Measurements from ENCODE around the gene KRT83. TPM values are rescaled to one million over a fixed set of nuclear protein-coding genes. Genes with fewer than 3 reads are reported as not detected.
A peak's percentile ranks its signal among the peaks of the same experiment; 100 is the strongest.
"Not testable (repeated sequence)": the region's sequence is repeated elsewhere in the genome, so short reads cannot be mapped to it uniquely, and the experiment has no call there.

The KRT83 gene
- polyA plus RNA-seq, 3 donors: not detected

DNA sequence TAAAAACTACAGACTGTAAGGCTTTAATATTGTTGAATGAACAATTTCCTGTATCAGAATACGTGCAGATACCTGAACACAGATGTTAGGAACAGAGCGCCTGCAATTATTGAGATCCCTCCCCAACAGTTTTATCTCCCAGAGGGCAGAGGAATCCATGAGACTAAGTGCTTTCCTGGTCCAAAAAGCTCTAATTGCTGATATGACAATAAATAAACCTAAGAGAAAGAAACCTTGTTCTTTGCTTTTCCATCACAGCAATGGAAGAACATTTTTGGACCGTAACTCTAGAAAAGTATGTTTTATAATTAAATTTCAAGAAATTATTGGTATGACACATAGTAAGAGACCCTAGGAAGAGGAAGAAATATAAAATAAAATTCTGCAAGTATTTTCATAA is 13.0 kb upstream of the KRT83 start:
- no peak for DNase-seq (ENCODE audit: low read depth in 3 of 3, low spot score in 2 of 3)

DNA sequence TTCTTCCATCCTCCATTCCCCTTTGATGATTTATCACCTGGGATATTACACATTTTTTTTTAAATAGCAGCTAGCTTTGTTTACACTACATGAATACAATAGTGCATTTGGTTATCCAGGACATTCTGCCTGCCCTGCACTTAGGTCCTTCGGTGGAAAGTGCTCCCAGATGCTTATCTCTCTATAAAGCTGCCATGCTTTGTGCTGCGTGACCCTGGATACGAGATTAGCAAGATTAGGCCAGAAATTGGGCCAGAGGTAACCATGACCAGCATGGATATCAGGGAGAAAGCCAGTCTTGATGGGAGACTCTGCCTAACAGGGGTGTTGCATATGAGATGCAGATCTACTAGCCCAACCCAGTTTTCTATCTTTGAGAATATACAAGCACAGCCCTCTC is 12.1 kb upstream of the KRT83 start:
- no peak for DNase-seq (ENCODE audit: low read depth in 3 of 3, low spot score in 2 of 3)

DNA sequence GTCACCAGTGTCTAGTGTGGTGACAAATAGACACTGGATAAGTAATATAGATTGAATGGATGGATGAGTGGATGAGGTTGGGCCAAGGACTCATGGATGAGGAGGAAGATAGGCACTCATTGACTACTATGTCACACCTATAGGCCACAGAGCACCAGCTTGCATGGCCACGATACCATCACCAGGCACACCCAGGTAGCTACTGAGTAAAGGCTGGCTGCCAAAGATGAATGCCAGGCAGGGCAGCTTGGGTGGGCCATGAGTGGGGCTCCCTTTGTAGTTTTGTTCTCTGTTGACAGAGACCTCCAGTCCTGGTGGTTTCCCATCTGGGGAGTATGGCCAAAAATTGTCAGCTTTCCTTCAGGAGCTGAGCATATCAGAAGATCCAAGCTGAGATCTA is 11.2 kb upstream of the KRT83 start:
- DNase-seq (ENCODE audit: low read depth in 3 of 3, low spot score in 2 of 3): no peak

DNA sequence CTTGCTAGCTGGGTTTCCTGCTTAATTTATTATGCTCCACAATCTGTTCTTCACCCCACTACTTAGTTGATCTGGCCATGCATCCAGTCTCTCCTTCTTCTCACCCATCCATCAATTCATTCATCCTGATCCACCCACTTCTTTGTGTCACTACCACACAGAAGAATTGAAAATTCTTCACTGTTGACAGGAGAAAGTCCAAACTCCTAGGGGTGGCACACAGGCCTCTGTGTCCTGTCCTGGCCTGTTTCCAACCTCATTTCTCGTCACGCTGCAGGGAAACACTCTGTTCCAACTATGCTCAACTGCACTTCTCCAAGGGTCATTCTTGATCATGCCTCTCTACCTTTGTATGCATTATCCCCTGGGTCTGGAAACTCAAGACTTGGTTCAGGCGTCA is 10.6 kb upstream of the KRT83 start:
- no peak for DNase-seq (ENCODE audit: low read depth in 3 of 3, low spot score in 2 of 3)

DNA sequence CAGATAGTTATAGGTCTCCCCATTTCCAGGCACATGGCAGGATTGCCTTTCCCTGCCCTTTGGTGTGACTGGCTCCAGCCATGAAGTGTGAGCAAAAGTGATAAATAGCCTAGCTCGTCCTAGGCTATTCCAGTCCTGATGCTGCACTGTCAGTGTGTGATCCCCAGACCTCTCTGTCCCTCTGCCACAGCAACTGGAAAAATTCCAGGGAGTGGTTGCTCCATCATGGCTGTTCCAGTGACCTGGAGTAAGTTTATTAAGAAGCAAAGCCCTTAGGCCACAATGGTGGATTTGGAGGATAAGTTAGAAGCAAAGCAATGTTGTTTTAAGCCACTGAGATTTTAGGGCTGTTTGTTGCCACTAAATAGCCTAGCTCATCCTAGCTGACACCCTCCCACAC is 9.8 kb upstream of the KRT83 start:
- DNase-seq (ENCODE audit: low read depth in 3 of 3, low spot score in 2 of 3): no peak

DNA sequence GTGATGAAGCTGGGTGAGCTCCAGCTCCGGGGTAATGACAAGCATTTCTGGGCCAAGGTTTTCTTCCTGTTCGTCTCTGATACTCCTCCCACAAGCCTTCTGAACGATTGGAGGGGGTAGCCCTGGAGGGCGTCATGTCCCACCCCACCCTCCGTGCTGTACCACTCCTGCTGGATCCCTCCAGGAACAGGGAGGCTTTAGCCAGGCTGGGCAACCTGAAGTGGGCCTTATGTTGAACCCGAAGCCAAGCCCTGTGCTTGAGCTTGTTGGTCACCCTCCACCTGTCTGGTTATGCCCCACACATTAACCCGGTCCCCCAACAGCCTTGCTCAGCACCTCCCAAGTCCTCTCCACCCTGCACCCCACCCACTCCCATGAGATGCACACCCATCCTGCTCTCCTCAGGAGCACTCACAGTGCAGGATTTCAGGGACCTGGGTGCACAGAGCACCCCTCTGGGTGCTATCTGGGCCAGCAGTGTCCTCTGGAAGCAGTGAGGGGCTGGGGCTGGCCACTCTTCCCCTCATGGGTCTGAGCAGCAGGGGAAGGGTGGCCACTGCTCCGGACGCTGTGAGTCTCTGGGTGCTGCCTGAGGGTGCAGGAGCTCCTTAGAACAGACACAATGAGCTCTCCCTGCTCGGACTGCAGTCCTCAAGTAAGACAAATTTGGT is 6.8 kb upstream of the KRT83 start:
- no peak for DNase-seq (ENCODE audit: low read depth in 3 of 3, low spot score in 2 of 3)

DNA sequence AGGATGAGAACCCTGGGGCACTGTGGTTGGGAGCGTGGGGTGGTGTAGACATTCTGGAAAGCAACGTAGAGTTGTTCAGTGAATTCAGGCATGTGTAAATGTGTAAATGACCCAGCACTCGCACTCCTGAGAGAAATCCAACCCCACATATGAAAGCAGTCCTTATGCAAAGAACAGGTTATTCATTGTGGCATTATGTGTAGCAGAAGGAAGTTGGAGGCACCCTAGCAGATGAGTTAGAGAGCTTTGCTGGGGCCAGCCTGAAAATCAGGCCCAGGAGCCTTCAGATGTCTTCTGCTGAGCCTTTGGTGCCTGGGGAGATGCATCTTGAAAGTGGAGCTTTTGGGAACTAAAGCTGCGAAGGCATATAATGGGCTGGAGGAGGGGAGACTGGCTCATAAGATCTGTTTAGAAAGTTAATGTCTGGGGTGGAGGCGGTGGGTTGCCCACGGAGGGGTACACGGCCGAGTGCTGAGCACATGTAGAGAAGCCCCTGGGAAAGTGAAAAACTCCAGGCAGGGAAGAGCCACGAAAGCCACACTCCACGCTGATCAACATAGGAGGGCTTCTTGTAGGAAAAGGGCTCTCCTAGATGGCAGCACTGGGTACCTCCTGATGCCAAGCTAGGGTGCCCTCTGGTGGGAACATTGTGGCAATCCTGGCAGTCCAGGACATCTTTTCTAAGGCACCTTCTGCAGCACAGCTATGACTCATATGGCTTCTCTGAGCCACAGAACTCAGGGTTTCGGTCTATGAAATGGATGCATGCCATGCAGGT is 6.0 kb upstream of the KRT83 start:
- DNase-seq (ENCODE audit: low read depth in 3 of 3, low spot score in 2 of 3): peak; percentile 27 to 56 (median 51)

DNA sequence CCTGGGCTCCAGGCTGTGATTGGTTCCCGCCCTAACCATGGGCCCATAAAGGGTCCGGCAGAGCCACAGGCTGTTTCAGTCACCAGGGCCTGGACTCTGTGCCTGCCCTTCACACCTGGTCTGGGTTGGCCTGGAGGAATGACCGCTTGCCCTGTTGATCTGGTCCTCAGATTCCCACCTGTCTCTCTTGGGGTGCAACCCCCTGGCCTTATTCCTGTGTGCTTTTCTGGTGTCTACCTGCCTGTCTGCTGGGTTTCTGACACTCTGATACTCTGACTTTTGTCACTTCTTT is 2.9 kb upstream of the KRT83 start:
- DNase-seq (ENCODE audit: low read depth in 3 of 3, low spot score in 2 of 3): no peak

DNA sequence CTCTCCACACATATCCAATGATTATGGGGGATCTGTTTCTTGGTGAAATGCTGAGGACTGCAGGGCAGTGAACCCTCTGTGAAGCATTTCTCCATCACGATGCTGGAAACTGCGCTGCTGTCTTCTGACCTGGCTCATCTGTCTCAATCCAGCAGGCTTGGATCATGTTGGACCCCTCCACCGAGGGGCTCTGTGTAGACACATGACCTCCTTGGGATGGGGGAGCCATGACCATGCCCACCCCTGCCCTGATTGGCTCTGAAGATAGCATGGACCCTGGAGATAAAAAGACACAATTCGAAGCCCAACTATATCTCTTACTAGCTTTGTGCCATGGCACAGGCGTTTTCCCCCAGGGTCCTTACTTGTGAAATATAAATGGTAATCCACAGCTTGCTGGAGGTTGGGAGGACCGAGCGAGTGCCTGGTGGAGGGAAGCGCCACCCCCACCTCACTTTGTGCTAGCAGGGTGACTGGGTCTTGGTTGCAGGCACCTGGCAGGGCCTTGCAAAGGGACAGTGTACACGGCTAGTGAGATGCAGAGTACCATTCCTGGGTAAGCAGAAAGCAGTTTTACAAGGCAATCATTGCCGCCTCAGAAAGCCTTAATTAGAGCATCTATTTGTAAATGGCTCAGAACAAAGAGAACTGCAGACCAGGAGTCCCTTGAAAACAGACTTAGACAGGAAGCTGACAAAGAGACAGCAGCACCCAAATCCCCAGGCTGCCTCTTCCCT is 2.4 kb upstream of the KRT83 start:
- DNase-seq (ENCODE audit: low read depth in 3 of 3, low spot score in 2 of 3): no peak

DNA sequence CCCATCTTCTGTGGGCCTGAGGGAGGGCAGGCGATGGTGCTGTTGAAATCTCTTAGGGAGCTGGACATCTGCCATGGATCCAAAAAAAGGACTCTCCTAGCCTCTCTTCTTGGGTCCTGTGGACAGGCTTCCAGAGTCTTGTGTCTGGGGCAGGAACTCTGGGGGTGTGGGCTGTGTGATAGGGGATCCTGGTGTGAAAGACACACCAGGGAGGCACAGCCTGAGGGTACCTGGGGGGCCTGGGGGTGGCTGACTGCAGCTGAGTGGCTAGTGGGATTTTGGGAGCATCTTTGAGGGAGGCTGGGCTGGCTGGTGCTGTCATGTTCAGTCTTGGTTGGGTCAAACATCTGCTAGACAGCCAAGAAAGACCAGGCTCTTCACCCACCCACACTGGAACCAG is 1.8 kb upstream of the KRT83 start:
- DNase-seq (ENCODE audit: low read depth in 3 of 3, low spot score in 2 of 3): no peak

DNA sequence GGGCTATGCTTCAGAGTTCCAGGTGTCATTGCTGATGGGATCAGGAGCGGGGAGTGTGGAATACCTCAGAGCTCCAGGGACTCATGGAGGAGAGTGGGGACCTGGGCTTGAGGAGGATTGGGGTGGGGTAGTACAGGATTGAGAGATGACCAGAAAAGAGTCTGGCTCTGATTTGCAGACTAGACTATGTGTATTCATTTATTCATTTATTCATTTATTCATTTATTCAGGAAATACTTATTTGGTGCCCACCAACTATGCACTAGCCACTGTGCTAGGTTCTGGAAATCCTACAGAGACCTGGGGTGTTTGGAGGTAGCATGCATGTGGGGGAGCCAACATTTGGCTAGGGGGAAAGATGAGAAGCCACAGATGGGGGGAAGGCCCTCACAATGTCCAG is 871 bp upstream of the KRT83 start:
- no peak for DNase-seq (ENCODE audit: low read depth in 3 of 3, low spot score in 2 of 3)

DNA sequence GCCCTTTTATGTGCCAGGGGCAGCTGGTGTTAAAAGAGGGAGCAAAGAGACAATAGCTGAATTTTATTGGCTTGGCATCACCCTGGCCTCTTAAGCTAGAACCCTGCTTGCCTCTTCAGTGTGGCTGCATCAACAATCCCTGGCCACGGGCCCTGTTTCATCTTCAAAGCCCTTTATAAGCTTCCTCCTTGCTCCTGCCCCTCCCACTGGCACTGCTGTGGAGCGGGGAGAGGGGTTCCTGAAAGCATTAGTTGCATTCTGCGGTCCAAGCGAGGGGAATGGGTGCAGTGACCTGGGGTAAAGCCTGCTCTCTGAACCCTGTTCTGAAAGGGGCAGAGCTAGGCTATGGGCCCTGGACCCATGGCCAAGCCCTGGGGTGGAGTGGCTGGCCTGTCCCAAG is 220 bp upstream of the KRT83 start:
- no peak for DNase-seq (ENCODE audit: low read depth in 3 of 3, low spot score in 2 of 3)

DNA sequence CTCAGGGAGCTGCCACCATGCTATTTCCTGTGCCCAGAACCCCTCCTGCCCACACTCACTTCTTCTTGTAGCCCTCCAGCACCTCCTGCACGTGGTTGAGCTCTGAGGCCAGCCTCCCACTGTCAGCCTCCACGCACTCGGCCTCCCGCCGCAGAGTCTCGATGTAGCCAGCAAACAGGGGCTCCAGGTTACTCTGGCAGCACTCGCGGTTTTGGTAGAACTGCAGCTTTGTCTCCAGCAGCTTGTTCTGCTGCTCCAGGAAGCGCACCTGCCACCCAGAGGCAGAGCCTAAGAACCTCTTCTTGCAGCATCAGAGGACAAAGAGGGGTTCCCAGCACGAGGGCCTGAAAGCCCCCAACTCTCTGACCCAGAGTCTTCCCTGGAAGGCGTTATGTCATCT is 2.1 kb downstream of the KRT83 start:
- no peak for DNase-seq (ENCODE audit: low read depth in 3 of 3, low spot score in 2 of 3)

DNA sequence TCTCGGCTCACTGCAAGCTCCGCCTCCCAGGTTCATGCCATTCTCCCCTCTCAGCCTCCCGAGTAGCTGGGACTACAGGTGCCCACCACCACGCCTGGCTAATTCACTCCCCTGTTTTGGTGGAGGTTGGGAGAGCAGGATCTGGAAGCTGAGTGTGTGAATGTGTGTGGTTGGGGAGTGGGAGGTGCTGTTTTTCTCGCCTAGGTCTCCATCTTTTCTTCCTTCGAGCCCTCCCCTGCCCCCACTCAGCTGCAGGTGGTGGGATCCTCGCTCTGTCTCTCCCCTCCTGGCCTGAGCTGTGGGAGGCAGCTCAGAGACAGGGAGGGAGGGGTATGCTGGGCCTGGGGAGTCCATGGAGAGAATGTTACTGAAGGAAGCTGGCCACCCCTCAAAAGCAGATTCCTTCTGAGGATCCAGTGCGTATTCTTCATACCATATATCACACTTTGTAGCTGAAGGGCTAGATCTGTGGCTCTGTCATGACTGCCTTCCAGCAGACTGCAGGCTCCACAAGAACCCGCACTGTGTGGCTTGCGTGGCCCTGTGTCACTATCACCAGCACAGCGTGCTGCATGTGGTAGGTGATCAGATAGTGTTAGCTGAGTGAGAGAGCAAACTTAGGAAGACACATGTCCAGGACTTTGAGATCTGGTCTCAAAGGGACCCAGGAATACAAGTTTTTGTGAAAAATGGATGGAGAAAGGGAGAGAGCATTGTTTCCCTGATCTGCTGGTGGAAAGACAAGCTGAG is 2.8 kb downstream of the KRT83 start:
- no peak for DNase-seq (ENCODE audit: low read depth in 3 of 3, low spot score in 2 of 3)

DNA sequence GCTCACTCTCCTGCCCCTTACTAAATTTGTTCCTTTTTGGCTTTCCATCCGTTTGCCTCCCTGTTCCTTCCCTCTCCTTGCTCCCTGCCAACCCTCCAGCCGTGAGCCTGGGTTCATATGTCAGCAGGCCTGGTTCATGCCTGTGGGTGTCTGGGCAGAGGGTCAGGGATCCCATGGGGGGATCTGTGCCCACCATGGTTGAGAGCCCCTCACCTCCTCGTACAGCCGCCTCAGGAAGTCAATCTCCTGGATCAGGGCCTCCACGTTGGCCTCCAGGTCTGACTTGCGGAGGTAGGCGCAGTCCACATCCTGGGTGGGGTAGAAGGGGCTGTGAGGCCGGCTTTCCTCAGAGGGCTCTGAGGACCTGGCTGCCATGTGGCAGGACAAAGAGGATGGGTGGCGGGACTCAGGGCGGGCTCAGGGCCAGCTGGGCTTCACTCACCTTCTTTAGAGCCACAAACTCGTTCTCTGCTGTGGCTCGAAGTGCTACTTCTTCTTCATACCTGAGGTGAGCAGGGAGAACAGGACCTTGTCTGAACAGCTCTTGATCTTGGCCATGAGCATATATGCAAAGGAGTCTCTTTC is 3.6 kb downstream of the KRT83 start:
- DNase-seq (ENCODE audit: low read depth in 3 of 3, low spot score in 2 of 3): no peak

DNA sequence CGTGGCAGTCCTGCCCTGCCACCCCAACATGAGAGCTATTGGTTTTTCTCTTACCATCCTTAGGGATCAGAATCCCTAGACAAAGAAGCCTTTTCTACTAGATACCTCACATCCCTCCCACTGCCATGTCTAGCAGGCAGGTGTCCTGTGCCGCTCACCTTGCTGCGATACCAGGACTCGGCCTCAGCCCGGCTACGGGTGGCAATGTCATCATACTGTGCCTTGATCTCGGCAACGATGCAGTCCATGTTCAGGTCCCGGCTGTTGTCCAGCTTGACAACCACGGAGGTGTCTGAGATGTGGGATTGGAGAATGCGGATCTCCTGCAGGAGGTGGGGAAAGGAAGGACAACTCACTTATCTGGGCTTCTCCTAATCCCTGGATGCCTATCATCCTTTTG is 4.5 kb downstream of the KRT83 start:
- no peak for DNase-seq (ENCODE audit: low read depth in 3 of 3, low spot score in 2 of 3)

DNA sequence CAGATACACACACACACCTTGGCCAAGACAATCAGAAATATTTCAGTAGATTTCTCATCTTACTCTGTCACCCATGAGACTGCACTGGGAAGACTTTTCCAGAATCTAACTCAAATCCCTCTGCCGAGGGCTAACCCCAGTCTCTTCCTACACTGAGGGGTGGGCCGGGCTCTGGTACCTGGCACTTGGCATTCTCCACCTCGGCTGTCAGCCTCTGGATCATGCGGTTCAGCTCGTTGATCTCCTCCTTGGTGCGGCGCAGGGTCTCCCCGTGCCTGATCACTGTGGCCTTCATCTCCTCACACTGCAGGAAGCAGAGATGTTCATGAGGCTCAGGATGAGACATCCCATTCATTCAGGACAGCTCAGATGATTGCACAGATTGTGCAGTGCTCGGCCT is 4.9 kb downstream of the KRT83 start:
- DNase-seq (ENCODE audit: low read depth in 3 of 3, low spot score in 2 of 3): no peak

DNA sequence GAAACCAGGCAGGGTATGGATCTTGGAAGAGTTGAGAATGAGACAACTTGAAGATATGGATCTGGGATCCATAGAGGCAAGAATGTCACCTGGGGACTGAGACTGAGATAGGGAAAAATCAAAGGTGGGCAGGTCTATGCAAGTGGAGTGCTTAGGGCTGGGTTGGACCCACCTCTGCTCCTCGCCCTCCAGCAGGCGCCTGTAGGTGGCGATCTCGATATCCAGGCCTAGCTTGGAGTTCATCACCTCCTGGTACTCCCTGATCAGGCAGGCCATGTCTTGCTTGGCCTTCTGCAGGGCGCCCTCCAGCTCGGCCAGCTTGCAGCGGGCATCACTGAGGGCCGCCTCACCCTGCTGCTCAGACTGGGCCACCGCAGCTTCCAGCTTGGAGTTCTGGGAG is 5.5 kb downstream of the KRT83 start:
- DNase-seq (ENCODE audit: low read depth in 3 of 3, low spot score in 2 of 3): not testable (repeated sequence)

DNA sequence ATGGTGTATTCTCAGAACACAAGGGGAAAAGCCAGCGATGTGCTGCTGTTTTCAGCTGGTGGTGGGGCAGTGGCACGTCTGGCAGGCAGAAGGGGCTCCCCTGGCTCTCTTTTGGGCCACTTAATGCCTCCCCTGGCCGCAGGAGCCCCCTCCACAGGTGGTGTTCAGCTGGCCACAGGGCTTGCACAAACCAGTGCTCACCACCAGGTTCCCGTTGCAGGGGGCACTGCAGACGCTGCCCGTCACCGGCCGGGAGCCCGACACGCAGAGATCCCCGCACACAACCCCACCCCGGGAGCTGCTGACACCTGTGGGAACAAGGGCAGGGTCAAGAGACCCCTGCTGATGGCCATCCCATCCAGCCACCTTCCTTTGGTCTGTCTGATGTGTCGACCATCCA is 6.7 kb downstream of the KRT83 start:
- DNase-seq (ENCODE audit: low read depth in 3 of 3, low spot score in 2 of 3): no peak

DNA sequence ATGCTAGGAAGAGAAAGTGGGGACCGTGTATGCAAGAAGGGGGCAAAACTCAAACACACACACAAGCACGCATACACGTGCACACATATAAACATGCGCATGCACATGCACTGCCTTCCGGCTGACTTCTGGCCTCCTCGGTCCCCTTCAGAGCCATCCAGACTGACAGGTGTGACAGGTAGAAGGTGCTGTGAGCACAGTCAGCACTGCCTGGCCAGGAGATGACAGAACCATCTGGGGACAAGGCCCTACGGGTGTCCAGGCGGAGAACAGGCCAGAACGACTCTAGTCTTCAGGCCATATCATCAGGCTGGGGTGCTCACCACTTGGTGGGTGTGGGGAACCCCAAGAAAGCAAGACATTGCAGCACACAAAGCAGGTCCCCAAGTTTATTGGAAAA is 7.3 kb downstream of the KRT83 start:
- no peak for DNase-seq (ENCODE audit: low read depth in 3 of 3, low spot score in 2 of 3)

DNA sequence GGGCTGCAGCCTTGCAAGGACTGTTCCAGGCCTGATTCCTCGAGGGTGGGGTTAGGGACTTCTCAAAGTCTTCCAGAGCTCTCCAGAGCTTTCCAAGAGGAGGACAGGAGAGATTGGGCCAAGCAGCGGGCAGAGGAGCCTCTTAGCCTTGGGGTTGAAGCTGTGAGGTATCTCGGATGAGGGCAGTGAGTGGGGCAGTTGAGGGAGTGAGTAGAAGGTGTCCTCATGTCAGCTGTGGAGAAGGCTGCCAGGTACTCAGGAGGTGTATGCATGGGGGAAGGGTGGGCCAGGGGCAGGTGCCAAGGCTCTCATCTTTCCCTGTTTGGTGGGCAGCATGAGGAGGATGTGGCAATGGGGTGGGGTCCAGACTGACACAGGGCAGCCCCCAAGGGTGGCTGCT is 7.7 kb downstream of the KRT83 start:
- no peak for DNase-seq (ENCODE audit: low read depth in 3 of 3, low spot score in 2 of 3)
